GM21717 (cell line): ENCODE data around the gene JAZF1.

Experiments used
- ATAC-seq: cut with Tn5 transposase; IDR thresholded peaks from one replicate; pipeline ENCODE4 v1.9.1; 2021; ENCODE audit warnings: mild to moderate bottlenecking, moderate library complexity; ENCODE audit not compliant: unreplicated experiment

Gene JAZF1

DNA sequence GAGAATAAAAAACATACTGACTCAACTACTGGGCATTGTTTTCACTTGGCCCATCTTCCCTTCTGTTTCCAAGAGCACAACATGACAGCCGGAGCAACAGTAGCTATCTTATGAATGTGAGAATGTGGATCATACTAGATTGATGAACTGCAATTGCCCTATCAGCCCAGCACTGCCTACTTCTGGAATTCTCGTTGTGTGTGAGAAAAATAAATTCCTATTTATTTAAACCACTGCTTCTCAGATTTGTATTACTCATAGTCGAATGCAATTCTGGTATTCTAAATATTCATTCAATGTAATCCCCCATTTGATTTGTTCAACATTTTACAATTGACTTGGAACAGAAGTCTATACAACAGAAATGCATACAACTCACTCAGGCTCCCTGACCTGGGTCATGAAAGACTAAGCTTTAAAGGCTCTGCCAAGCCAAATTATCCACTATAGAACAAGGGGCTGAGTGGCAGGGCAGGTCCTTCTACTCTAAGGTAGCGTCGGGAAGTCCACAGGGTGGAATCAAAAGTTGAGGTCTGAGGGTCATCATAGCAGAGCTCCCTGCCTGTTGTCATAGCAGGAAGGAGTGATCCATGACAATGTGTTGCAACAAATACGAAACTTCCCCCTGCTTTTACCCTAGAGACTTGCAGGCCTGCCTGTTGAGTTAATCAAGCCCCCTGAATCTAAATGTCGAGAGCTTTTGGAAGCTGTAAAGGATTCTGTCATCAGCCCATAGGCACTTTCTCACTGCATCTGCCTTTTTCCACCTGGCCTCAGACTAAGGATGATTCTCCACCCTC is 12.4 kb upstream of the JAZF1 start:
- no peak for ATAC-seq

DNA sequence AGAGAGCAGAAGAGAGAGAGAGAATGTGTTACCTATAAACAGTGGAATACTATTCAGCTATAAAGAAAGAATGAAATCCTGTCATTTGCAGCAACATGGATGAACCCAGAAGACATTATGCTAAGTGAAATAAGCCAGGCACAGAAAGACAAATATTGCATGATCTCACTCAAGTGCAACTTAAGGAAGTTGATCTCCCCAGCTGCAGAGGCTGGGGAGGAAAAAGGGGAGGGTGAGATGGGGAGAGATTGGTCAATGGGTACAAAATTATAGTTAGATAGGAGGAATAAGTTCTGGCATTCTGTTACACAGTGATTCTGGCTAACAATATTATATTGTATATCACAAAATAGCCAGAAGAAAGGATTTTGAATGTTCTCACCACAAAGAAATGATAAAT is 11.2 kb upstream of the JAZF1 start:
- ATAC-seq: no peak

- no peak for ATAC-seq
Observed at GRCh38 chr7:28191184-28191583, 10.6 kb upstream of the JAZF1 start.

- no peak for ATAC-seq
Observed at GRCh38 chr7:28190077-28190710, 9.6 kb upstream of the JAZF1 start.

DNA sequence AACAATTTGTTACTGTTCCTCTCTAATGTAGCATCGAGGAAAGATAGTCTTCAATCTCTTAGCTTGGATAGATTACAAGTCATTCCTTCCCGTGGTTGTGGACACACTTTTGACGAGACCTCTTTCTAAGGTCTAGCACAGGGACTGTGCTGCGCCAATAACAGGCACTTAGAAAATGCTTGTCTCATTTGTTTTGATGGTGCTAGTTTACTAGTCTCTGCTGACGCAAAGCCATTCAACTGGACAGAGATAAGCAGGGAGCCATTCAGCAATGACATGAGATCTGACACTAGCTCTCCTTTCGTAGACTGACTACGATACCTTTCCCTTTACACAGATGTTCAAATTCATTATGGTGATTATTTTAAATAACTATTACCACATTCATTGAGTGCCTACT is 6.4 kb upstream of the JAZF1 start:
- no peak for ATAC-seq

GRCh38 chr7:28183627-28184026 is 3.0 kb upstream of the JAZF1 start:
- no peak for ATAC-seq

DNA sequence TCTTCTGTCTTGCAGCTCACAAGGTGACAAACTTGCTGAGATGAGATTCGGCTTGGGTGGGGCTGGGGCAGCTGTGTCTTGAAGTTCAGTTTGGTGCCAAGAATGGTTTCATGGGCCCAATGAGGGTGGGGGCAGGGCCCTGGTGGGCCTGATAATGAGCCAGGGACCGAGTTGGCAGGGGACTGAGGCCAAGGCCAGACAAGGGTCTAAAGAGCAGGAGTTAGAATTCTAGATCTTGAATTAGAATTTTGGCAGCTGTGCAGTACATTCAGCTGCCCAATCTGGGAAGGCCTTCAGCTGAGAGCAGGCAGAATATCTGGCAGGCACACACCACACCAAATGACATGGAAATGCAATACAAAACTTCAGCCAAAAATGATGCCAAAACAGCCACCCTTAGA is 1.5 kb upstream of the JAZF1 start:
- no peak for ATAC-seq

GRCh38 chr7:28181416-28181815 is 821 bp upstream of the JAZF1 start:
- no peak for ATAC-seq

DNA sequence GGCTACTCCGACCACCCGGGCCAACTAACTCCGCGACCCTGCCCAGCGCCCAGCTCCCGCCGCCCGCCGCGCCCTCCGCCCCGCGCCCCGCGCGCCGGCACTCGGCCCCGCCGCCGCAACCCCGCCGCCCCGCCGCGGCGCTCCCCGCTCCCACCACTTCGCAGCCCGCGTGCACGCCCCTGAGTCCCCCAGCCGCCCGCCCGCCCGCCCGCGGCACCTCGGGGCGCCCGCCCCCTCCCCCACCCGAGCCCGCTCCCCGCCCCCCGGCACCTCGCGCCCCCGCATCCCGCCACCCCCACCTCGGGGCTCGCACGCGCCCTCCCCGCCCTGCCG is 598 bp downstream of the JAZF1 start:
- ATAC-seq: no peak

GRCh38 chr7:28179120-28180030 is 1.2 kb downstream of the JAZF1 start:
- ATAC-seq: peak; percentile 62

DNA sequence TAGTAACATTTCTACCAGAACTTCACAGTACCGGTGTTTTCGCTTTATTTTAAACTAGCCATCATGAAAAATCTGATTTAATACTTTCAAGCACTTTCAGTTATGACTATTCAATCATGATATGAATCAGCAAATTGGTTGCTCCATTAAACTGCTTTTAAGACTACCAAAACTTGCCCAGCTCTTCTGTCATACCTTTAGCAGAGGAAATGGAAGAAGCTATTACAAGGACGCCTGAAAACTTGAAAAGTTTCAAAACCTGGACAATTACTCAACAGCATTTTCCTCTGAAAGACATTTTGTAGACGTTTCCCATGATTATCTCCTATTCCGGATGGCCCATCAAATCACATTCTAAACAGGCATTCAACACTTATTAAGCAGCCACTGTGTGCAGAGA is 2.0 kb downstream of the JAZF1 start:
- no peak for ATAC-seq

GRCh38 chr7:28177836-28178235 is 2.8 kb downstream of the JAZF1 start:
- ATAC-seq: no peak

DNA sequence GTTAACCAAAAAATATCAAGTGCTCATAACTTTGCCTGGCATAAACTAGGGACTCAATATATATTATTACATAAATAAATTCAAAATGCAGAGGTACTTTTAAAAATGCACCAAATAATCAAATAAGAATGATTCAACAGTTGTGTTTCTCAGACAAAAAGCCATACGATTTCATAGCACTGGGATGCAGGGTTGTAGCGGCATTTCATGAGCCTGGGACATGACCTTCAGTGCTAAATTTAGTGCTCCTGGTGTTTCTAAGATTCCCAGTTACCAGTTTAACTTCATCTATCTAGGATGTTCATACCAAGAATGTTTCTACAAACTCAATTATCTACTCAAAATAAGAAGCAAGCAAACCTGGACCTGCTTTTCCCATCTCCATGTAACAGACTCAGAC is 4.0 kb downstream of the JAZF1 start:
- no peak for ATAC-seq

DNA sequence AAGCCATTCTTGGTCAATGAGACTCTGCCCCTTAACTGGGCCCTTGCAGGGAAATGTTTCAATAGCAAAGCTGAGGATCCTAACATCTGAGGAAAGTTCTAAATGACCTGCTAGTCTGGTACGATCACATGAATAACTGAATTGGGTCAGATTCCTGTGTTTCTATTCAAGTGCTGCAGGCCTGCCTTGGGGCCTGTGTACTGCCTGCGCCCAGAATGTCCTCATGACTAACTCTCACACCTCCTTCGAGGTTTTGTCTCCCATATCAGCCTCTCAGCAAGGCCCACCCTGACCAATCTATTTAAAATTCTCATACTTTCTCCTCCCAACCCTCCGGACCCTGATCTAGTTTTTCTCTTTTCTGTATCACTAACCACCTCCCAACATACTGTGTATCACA is 4.4 kb downstream of the JAZF1 start:
- ATAC-seq: no peak

GRCh38 chr7:28174901-28175661 is 5.5 kb downstream of the JAZF1 start:
- ATAC-seq: no peak

GRCh38 chr7:28174442-28174841 is 6.2 kb downstream of the JAZF1 start:
- ATAC-seq: no peak

GRCh38 chr7:28173531-28173930 is 7.1 kb downstream of the JAZF1 start:
- ATAC-seq: no peak

- no peak for ATAC-seq
Observed at GRCh38 chr7:28172958-28173357, 7.6 kb downstream of the JAZF1 start.

DNA sequence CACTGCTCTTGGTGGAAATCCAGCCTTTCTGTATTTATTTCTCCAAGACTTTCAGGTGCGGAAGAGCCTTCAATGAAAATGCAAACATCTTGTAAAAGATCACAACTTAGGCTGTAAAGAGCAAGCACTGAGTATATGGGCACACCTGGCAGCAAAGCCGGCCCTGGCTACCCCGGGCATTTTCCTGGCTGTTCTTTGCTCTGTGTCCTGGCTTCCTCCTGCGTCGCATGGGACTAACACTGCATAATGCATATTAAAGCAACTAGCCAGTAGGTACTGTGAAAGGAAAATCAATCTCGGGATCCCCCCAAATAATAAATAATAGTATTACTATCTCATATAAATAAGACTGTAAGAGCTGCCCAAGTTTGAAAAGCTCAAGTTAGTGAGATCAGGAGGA is 9.9 kb downstream of the JAZF1 start:
- ATAC-seq: no peak

DNA sequence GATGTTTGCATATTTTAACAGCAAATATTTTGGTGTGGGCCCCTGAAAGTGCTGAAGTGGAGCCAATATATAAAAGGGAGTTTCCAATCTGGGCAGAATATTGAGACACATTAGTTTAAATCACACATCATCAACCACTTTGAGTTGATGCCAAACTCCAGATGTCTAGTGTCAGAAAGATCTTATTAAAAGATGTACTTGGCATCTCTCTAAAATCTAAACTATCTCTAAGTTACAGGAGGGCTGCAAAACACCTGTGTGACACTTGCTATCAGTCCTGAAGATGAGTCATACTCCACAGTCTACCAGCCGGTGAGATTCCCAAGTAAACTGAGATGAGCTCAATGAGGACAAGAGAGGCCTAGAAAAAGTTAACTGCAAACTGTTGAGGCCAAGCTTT is 11.4 kb downstream of the JAZF1 start:
- ATAC-seq: no peak
